LNCaP clone FGC (cell line): Measurements from ENCODE around the gene IRAK1BP1.

Experiments used
- DNase-seq: peaks from one replicate; pipeline ENCODE4 v3.0.0-alpha.2; 2011; ENCODE audit warnings: low read depth
- H3K4me3 ChIP-seq: 2 replicates; pipeline ENCODE4 v1.5.1; 2011; ENCODE audit warnings: mild to moderate bottlenecking, low read depth, low read length, control low read depth
- CTCF ChIP-seq: IDR thresholded peaks from 2 replicates; pipeline ENCODE4 v1.5.1; 2012; ENCODE audit warnings: mild to moderate bottlenecking; ENCODE audit not compliant: control insufficient read depth, insufficient read depth; ENCODE audit errors: extremely low read depth

The IRAK1BP1 gene

GRCh38 chr6:78835817-78836216 lies 31.5 kb upstream of the IRAK1BP1 start:
- peak; percentile 26 for DNase-seq
- no peak overlapping the region for H3K4me3 ChIP-seq
- peak; percentile 65 for TF ChIP-seq CTCF

- TF ChIP-seq CTCF = no peak
- no peak overlapping the region for H3K4me3 ChIP-seq
- DNase-seq = no peak
Measured at GRCh38 chr6:78836598-78836997, 30.8 kb upstream of the IRAK1BP1 start.

- no peak overlapping the region for H3K4me3 ChIP-seq
- no peak for DNase-seq
- no peak for TF ChIP-seq CTCF
Measured at GRCh38 chr6:78841111-78841510, 26.2 kb upstream of the IRAK1BP1 start.

GRCh38 chr6:78842953-78843352 lies 24.4 kb upstream of the IRAK1BP1 start:
- no peak for TF ChIP-seq CTCF
- no peak for DNase-seq
- no peak overlapping the region for H3K4me3 ChIP-seq

- no peak for TF ChIP-seq CTCF
- no peak for DNase-seq
- H3K4me3 ChIP-seq = no peak overlapping the region
Measured at GRCh38 chr6:78844899-78845298, 22.5 kb upstream of the IRAK1BP1 start.

- no peak overlapping the region for H3K4me3 ChIP-seq
- no peak for DNase-seq
- no peak for TF ChIP-seq CTCF
Measured at GRCh38 chr6:78845567-78845966, 21.8 kb upstream of the IRAK1BP1 start.

- no peak for TF ChIP-seq CTCF
- H3K4me3 ChIP-seq = no peak overlapping the region
- no peak for DNase-seq
Measured at GRCh38 chr6:78850621-78851020, 16.7 kb upstream of the IRAK1BP1 start.
